Breast epithelium (tissue), 3 donors: ENCODE measurements around the gene TRIO.

Experiments
- POLR2A ChIP-seq: fragments of 450-650 bp; IDR thresholded peaks from one replicate; pipeline ENCODE4 v1.6.1; 2016; ENCODE audit warnings: antibody characterized with exemption, mild to moderate bottlenecking, moderate library complexity
- TF ChIP-seq, protein P1 (sequence below), 3 donors: fragments of 450-650 bp; IDR thresholded peaks; one replicate each; pipeline ENCODE4 v1.5.1; 2016 to 2017; ENCODE audit warnings: antibody characterized with exemption in 3 of 3, mild to moderate bottlenecking in 3 of 3, moderate library complexity in 3 of 3

DNA sequence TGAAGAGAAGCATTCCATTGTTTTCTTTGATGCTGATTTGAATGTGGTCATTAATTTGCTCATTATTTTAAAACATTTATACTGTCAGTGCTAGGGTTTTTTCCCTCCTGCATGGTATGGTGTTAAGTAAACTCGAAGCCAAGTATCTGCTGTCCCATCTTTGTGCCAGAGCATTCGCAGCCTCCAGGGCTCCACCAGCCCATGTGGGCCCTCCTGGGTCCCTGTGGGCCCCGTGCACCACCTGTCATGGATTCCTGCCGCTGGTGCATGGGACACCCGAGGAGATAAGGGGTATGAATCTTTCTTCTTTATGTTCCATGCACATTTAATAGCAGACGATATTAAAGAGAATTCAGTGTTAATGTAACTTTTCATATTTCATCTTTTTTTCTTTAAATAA is 95.1 kb downstream of the TRIO start:
- TF ChIP-seq, protein P1, sequence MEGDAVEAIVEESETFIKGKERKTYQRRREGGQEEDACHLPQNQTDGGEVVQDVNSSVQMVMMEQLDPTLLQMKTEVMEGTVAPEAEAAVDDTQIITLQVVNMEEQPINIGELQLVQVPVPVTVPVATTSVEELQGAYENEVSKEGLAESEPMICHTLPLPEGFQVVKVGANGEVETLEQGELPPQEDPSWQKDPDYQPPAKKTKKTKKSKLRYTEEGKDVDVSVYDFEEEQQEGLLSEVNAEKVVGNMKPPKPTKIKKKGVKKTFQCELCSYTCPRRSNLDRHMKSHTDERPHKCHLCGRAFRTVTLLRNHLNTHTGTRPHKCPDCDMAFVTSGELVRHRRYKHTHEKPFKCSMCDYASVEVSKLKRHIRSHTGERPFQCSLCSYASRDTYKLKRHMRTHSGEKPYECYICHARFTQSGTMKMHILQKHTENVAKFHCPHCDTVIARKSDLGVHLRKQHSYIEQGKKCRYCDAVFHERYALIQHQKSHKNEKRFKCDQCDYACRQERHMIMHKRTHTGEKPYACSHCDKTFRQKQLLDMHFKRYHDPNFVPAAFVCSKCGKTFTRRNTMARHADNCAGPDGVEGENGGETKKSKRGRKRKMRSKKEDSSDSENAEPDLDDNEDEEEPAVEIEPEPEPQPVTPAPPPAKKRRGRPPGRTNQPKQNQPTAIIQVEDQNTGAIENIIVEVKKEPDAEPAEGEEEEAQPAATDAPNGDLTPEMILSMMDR (IDR thresholded peaks at IDR 0.05), result no peak
- no peak for TF ChIP-seq POLR2A
